Measurements from ENCODE around the gene VAMP1.

DNA sequence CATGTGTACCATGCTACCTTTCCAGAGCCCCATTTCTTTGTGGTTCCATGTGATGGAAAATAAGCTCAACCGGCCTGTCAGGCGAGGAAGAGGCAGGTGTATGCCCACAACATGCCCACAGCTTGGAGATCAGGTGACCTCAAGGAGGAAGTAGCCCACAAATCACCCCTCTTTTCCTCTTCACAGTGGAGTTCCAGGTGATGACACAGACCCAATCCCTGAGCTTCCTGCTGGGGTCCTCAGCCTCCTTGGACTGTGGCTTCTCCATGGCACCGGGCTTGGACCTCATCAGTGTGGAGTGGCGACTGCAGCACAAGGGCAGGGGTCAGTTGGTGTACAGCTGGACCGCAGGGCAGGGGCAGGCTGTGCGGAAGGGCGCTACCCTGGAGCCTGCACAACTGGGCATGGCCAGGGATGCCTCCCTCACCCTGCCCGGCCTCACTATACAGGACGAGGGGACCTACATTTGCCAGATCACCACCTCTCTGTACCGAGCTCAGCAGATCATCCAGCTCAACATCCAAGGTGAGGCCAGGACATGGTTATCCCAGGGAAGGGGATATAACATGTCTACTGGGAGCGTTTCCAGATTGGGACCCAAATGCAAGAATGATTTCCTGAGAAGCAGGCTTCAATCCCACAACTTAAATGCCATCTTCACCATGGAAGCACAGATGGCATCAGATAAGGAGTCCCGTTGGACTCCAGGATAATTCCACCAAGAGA, 13.1 kb downstream of the VAMP1 start:
- TF ChIP-seq, protein P1, sequence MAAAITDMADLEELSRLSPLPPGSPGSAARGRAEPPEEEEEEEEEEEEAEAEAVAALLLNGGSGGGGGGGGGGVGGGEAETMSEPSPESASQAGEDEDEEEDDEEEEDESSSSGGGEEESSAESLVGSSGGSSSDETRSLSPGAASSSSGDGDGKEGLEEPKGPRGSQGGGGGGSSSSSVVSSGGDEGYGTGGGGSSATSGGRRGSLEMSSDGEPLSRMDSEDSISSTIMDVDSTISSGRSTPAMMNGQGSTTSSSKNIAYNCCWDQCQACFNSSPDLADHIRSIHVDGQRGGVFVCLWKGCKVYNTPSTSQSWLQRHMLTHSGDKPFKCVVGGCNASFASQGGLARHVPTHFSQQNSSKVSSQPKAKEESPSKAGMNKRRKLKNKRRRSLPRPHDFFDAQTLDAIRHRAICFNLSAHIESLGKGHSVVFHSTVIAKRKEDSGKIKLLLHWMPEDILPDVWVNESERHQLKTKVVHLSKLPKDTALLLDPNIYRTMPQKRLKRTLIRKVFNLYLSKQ (tag by site-specific recombination; IDR thresholded peaks at IDR 0.05; ENCODE audit: borderline replicate concordance) = no peak
- TF ChIP-seq ZNF561 (tag by site-specific recombination; IDR thresholded peaks at IDR 0.05; ENCODE audit: borderline replicate concordance) = no peak
- TF ChIP-seq, protein P2, sequence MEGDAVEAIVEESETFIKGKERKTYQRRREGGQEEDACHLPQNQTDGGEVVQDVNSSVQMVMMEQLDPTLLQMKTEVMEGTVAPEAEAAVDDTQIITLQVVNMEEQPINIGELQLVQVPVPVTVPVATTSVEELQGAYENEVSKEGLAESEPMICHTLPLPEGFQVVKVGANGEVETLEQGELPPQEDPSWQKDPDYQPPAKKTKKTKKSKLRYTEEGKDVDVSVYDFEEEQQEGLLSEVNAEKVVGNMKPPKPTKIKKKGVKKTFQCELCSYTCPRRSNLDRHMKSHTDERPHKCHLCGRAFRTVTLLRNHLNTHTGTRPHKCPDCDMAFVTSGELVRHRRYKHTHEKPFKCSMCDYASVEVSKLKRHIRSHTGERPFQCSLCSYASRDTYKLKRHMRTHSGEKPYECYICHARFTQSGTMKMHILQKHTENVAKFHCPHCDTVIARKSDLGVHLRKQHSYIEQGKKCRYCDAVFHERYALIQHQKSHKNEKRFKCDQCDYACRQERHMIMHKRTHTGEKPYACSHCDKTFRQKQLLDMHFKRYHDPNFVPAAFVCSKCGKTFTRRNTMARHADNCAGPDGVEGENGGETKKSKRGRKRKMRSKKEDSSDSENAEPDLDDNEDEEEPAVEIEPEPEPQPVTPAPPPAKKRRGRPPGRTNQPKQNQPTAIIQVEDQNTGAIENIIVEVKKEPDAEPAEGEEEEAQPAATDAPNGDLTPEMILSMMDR (tag by site-specific recombination; IDR thresholded peaks at IDR 0.05) = no peak
- TF ChIP-seq ZNF146 (tag by site-specific recombination; IDR thresholded peaks at IDR 0.05) = no peak
- no peak for TF ChIP-seq ZNF37A (tag by site-specific recombination; IDR thresholded peaks at IDR 0.05)
- TF ChIP-seq ZNF394 (tag by site-specific recombination; IDR thresholded peaks at IDR 0.05; ENCODE audit: borderline replicate concordance) = no peak
- no peak for TF ChIP-seq ZNF2 (tag by site-specific recombination; IDR thresholded peaks at IDR 0.05)
- no peak for TF ChIP-seq ZNF274 (IDR thresholded peaks at IDR 0.05; ENCODE audit: low read length)
- no peak for TF ChIP-seq ZNF274 (tag by site-specific recombination; IDR thresholded peaks at IDR 0.05; ENCODE audit: borderline replicate concordance)
- TF ChIP-seq ZNF138 (tag by site-specific recombination; IDR thresholded peaks at IDR 0.05; ENCODE audit: borderline replicate concordance) = no peak
- TF ChIP-seq TCF7L2 (IDR thresholded peaks at IDR 0.05; ENCODE audit: borderline replicate concordance, low read depth, low read length) = no peak
- TF ChIP-seq HOXD13 (CRISPR knock-in tag; IDR thresholded peaks at IDR 0.05; ENCODE audit: borderline replicate concordance) = no peak
